Neutrophil (primary cell): Measurements from ENCODE around the gene SEC22A.

Source experiments
- H3K27ac ChIP-seq: fragments of 200-600 bp; sonication (generic); 2 replicates; pipeline ENCODE4 v1.5.1; 2016; ENCODE audit warnings: mild to moderate bottlenecking, moderate library complexity
- H3K27me3 ChIP-seq: fragments of 200-600 bp; sonication (generic); 2 replicates; pipeline ENCODE4 v1.6.0; 2016; ENCODE audit warnings: mild to moderate bottlenecking
- H3K36me3 ChIP-seq: fragments of 200-600 bp; sonication (generic); 2 replicates; pipeline ENCODE4 v1.5.1; 2017
- H3K4me1 ChIP-seq, 2 experiments: fragments of 200-600 bp in 1 of 2; sonication (generic) in 1 of 2; 1 replicate in 1 of 2; 2 replicates in 1 of 2; pipeline versions ENCODE4 v1.5.1 to v1.6.1; 2013 to 2016; ENCODE audit warnings: low read depth in 1 of 2, low read length in 1 of 2, mild to moderate bottlenecking in 1 of 2, moderate library complexity in 1 of 2; ENCODE audit not compliant: control insufficient read depth in 1 of 2, insufficient read depth in 1 of 2
- H3K4me3 ChIP-seq, 2 experiments: fragments of 200-600 bp in 1 of 2; sonication (generic) in 1 of 2; 1 replicate in 1 of 2; 2 replicates in 1 of 2; pipeline ENCODE4 v1.5.1; 2013 to 2016; ENCODE audit warnings: low read depth in 1 of 2, low read length in 1 of 2, mild to moderate bottlenecking in 1 of 2, moderate library complexity in 1 of 2
- H3K9me3 ChIP-seq: fragments of 200-600 bp; sonication (generic); 2 replicates; pipeline ENCODE4 v1.5.1; 2016
- TF ChIP-seq, protein P1 (sequence below): fragments of 200-600 bp; sonication (generic); IDR thresholded peaks from 2 replicates; pipeline ENCODE4 v1.5.1; 2016; ENCODE audit warnings: antibody characterized with exemption

Gene SEC22A

DNA sequence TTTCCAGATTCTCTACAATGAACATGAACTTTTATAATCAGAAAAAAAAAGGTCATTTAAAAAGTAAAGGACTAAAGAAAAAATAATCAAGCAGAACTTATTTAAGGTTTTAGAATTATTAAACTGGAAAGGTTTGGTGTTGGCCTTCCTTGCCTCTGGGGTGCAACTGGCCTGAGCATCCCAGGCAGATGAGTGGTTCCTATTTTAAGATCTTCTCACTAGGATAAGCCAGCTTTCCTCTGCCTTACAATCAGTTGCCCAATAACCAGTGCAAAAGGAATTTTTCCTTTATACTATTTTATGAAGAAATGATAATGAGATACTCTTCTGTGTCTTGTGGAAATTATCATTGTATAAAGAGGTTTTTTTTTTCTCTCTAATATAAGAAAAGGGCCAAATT lies 56.6 kb downstream of the SEC22A start:
- H3K9me3 ChIP-seq, result no peaks in the 10 kb centered on the region
- H3K27ac ChIP-seq, result no peak overlapping the region
- H3K4me3 ChIP-seq, result no peak overlapping the region
- TF ChIP-seq, protein P1, sequence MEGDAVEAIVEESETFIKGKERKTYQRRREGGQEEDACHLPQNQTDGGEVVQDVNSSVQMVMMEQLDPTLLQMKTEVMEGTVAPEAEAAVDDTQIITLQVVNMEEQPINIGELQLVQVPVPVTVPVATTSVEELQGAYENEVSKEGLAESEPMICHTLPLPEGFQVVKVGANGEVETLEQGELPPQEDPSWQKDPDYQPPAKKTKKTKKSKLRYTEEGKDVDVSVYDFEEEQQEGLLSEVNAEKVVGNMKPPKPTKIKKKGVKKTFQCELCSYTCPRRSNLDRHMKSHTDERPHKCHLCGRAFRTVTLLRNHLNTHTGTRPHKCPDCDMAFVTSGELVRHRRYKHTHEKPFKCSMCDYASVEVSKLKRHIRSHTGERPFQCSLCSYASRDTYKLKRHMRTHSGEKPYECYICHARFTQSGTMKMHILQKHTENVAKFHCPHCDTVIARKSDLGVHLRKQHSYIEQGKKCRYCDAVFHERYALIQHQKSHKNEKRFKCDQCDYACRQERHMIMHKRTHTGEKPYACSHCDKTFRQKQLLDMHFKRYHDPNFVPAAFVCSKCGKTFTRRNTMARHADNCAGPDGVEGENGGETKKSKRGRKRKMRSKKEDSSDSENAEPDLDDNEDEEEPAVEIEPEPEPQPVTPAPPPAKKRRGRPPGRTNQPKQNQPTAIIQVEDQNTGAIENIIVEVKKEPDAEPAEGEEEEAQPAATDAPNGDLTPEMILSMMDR, result no peak
- H3K27me3 ChIP-seq, result no peaks in the 10 kb centered on the region
- H3K36me3 ChIP-seq, result no peaks in the 10 kb centered on the region
- no peaks in the 10 kb centered on the region for H3K4me1 ChIP-seq

DNA sequence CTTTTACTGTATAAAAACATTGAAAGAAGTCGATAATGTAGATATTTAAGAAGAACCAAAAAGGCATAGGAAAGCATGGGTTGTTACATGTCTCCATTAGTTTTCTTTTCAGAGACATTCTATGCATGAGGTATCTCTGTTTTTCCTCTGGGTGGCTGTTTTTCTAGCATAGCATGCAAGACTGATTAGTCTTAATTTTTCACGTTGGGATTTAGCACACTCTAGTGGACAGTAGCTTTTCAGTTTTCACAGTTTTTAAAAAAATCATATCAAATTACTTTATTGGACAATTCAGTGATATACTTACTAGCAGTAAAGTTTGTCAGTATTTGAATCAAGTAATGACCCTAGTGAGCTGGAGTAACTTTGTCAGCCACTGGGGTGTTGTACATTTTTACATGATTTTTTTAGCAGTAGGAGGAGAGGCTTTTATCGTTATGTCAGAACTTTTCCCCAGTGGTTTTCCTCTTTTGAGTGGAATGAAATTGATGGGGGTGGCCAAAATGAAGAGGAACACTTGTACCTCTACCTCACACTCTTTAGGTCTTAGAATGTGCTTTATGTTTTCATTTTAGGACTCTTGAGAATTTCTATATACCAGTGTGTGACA lies 57.2 kb downstream of the SEC22A start:
- H3K27me3 ChIP-seq, result no peaks in the 10 kb centered on the region
- no peaks in the 10 kb centered on the region for H3K4me1 ChIP-seq
- no peak overlapping the region for H3K27ac ChIP-seq
- no peak overlapping the region for H3K4me3 ChIP-seq
- TF ChIP-seq, protein P1, result no peak
- no peaks in the 10 kb centered on the region for H3K9me3 ChIP-seq
- no peaks in the 10 kb centered on the region for H3K36me3 ChIP-seq

DNA sequence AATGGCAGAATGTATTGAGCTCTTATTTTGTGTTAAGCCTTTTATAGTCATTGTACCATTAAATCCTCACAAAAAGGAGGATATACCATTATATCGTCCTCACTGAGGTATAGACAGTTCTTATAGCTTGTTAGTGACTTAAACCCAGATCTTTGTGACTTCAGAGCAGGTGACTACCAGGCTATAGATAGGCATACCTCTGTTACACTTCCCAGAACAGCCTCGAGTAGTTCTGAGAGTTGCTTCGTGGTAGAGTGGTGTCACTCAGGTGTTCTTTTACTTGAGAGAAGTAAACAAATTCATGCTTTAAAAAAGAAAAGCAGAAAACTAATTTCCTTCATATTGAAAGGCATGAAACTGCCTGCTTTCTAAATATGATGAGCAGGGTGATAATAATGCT lies 59.9 kb downstream of the SEC22A start:
- Histone ChIP-seq H3K4me3 (no peak overlapping the region), H3K9me3 (no peaks in the 10 kb centered on the region), H3K27ac (no peak overlapping the region), H3K36me3 (no peaks in the 10 kb centered on the region), H3K4me1 (no peaks in the 10 kb centered on the region), H3K27me3 (no peaks in the 10 kb centered on the region)
- TF ChIP-seq, protein P1, result no peak

DNA sequence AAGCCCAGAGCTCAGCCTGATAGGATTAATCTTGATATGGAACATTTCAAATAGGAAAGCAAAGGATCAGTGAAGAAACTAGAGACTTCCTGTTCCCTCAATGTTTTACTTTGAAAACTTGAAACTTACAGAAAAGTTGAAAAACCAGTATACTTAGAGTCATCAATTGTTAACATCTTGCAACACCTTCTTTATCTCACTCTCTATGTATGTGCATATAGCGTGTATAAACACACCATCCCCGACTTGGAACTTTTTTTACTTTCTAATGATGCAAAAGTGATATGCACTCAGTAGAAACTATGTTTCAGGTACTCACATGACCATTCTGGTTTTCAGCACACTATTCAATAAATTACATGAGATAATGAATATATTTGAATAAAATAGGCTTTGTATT lies 60.5 kb downstream of the SEC22A start:
- no peaks in the 10 kb centered on the region for H3K27me3 ChIP-seq
- H3K9me3 ChIP-seq, result no peaks in the 10 kb centered on the region
- H3K4me3 ChIP-seq, result no peak overlapping the region
- TF ChIP-seq, protein P1, result no peak
- H3K4me1 ChIP-seq, result no peaks in the 10 kb centered on the region
- no peaks in the 10 kb centered on the region for H3K36me3 ChIP-seq
- no peak overlapping the region for H3K27ac ChIP-seq

DNA sequence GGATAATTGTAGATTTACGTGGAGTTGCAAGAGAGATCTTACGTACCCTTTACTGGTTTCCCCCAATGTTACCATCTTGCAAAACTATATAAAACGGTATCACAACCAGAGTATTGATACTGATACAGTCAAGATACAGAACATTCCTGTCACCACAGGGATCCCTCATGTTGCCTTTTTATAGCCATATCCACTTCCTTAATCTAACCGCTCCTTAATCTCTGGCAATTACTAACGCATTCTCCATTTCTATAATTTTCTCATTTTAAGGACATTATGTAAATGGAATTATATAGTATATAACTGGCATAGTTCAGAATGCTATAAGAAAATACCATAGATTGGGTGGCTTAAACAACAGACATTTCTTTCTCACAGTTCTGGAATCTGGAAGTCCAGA lies 61.1 kb downstream of the SEC22A start:
- H3K9me3 ChIP-seq, result no peaks in the 10 kb centered on the region
- TF ChIP-seq, protein P1, result no peak

DNA sequence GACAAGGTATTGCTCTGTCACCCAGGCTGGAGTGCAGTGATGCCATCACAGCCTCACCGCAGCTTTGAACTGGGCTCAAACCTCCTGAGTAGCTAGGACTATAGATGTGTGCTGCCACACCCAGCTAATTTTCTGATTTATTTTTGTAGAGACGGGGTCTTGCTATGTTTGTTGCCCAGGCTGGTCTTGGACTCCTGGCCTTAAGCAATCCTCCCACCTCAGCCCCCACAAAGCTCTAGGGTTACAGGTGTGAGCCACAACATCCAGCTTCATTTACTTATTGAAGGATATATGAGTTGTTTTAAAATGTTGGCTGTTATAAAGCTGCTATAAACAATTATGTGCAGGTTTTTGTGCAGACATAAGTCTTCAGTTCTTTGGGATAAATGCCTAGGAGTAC lies 62.2 kb downstream of the SEC22A start:
- H3K27ac ChIP-seq, result no peak overlapping the region
- TF ChIP-seq, protein P1, result no peak
- no peaks in the 10 kb centered on the region for H3K9me3 ChIP-seq
- H3K36me3 ChIP-seq, result no peaks in the 10 kb centered on the region
- no peaks in the 10 kb centered on the region for H3K4me1 ChIP-seq
- no peaks in the 10 kb centered on the region for H3K27me3 ChIP-seq
- no peak overlapping the region for H3K4me3 ChIP-seq

More for the DNA sequence above, 61.1 kb downstream of the SEC22A start:
- Histone ChIP-seq H3K36me3 (no peaks in the 10 kb centered on the region), H3K27me3 (no peaks in the 10 kb centered on the region), H3K27ac (no peak overlapping the region), H3K4me1 (no peaks in the 10 kb centered on the region), H3K4me3 (no peak overlapping the region)
